Neural progenitor cell (in vitro differentiated cells): ENCODE results near the gene COL21A1. TPM values are rescaled to one million over a fixed set of nuclear protein-coding genes. Genes with fewer than 3 reads are reported as not detected.

ENCODE experiments used
- DNase-seq: peaks from one replicate; pipeline ENCODE4 v3.0.0-alpha.2; 2016; ENCODE audit warnings: low spot score
- H2AFZ ChIP-seq: fragments of 200-600 bp; sonication (generic); replicated peaks from 2 replicates; pipeline ENCODE4 v1.6.1; 2016; ENCODE audit warnings: antibody characterized with exemption
- H3F3A ChIP-seq: fragments of 200-600 bp; sonication (generic); 2 replicates; pipeline ENCODE4 v1.6.1; 2016; ENCODE audit warnings: antibody characterized with exemption, low read depth
- H3K27ac ChIP-seq: fragments of 200-600 bp; sonication (generic); 2 replicates; pipeline ENCODE4 v1.5.1; 2016; ENCODE audit warnings: mild to moderate bottlenecking
- H3K27me3 ChIP-seq: fragments of 200-600 bp; sonication (generic); 2 replicates; pipeline ENCODE4 v1.6.1; 2016; ENCODE audit warnings: mild to moderate bottlenecking, moderate library complexity
- H3K36me3 ChIP-seq: fragments of 200-600 bp; sonication (generic); 2 replicates; pipeline ENCODE4 v1.5.1; 2016
- H3K4me1 ChIP-seq: fragments of 200-600 bp; sonication (generic); 2 replicates; pipeline ENCODE4 v1.6.1; 2016; ENCODE audit warnings: mixed run types
- H3K4me2 ChIP-seq: fragments of 200-600 bp; sonication (generic); 2 replicates; pipeline ENCODE4 v1.6.1; 2016
- H3K4me3 ChIP-seq: fragments of 200-600 bp; sonication (generic); 2 replicates; pipeline ENCODE4 v1.5.1; 2016
- H3K79me2 ChIP-seq: fragments of 200-600 bp; sonication (generic); 2 replicates; pipeline ENCODE4 v1.6.1; 2016; ENCODE audit warnings: low read depth
- H3K9ac ChIP-seq: fragments of 200-600 bp; sonication (generic); 2 replicates; pipeline ENCODE4 v1.6.1; 2016
- H3K9me3 ChIP-seq: fragments of 200-600 bp; sonication (generic); 2 replicates; pipeline ENCODE4 v1.5.1; 2016; ENCODE audit warnings: low read depth
- H4K20me1 ChIP-seq: fragments of 200-600 bp; sonication (generic); 2 replicates; pipeline ENCODE4 v1.6.1; 2016; ENCODE audit warnings: low read depth
- H3K27ac Mint-ChIP-seq: 3 replicates; pipeline ENCODE4 v1.8.0; 2021; ENCODE audit warnings: mixed read lengths
- H3K27me3 Mint-ChIP-seq: 2 replicates; pipeline ENCODE4 v1.8.0; 2022; ENCODE audit warnings: low read depth, mild to moderate bottlenecking, inconsistent platforms, moderate library complexity, mixed read lengths; ENCODE audit not compliant: insufficient read depth
- H3K36me3 Mint-ChIP-seq: 3 replicates; pipeline ENCODE4 v1.8.0; 2021; ENCODE audit warnings: mixed read lengths
- H3K4me1 Mint-ChIP-seq: 3 replicates; pipeline ENCODE4 v1.8.0; 2021; ENCODE audit warnings: mixed read lengths
- H3K4me3 Mint-ChIP-seq: 3 replicates; pipeline ENCODE4 v1.8.0; 2021; ENCODE audit warnings: mild to moderate bottlenecking, moderate library complexity, mixed read lengths
- H3K9me3 Mint-ChIP-seq: 3 replicates; pipeline ENCODE4 v1.8.0; 2020; ENCODE audit warnings: mixed read lengths
- EZH2 ChIP-seq: fragments of 200-600 bp; sonication (generic); IDR thresholded peaks from 2 replicates; pipeline ENCODE4 v1.6.1; 2017; ENCODE audit warnings: antibody characterized with exemption, mild to moderate bottlenecking, moderate library complexity
- EZH2phosphoT487 ChIP-seq: fragments of 200-600 bp; sonication (generic); IDR thresholded peaks from 2 replicates; pipeline ENCODE4 v1.6.1; 2017; ENCODE audit warnings: antibody characterized with exemption
- total RNA-seq: library from RNA; depleted of rRNA; stranded (reverse); fragments of >200 nt; gene quantifications from 2 replicates; pipeline ENCODE4 v1.2.3, GENCODE V29; 2015; ENCODE audit warnings: low replicate concordance
- TF ChIP-seq, protein P1 (sequence below): fragments of 200-600 bp; sonication (generic); IDR thresholded peaks from 2 replicates; pipeline ENCODE4 v1.5.1; 2017; ENCODE audit warnings: antibody characterized with exemption, mild to moderate bottlenecking

The COL21A1 gene
- total RNA-seq, 1 donor from 2014 or later, result 0.95 TPM

DNA sequence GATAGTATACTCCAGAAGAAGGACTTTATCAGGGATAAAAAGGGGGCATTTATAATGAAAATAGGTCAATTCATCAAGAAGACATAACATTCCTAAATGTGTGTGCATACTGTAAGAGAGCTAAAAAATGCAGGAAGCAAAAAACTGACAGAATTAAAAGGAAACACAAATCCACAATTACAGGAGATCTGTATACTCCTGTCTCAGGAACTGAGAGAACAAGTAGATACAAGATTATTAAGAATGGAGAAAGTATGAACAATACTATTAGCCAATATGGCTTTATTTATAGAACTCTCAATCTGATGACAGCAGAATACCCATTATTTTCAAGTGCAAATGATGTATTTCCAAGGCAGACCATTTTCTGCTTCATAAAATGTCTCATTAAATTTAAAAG, 204.3 kb downstream of the COL21A1 start:
- H3K27me3 Mint-ChIP-seq, result no peaks in the 10 kb centered on the region
- no peaks in the 10 kb centered on the region for H3F3A ChIP-seq
- TF ChIP-seq EZH2 (no peak), EZH2phosphoT487 (no peak)
- TF ChIP-seq, protein P1, sequence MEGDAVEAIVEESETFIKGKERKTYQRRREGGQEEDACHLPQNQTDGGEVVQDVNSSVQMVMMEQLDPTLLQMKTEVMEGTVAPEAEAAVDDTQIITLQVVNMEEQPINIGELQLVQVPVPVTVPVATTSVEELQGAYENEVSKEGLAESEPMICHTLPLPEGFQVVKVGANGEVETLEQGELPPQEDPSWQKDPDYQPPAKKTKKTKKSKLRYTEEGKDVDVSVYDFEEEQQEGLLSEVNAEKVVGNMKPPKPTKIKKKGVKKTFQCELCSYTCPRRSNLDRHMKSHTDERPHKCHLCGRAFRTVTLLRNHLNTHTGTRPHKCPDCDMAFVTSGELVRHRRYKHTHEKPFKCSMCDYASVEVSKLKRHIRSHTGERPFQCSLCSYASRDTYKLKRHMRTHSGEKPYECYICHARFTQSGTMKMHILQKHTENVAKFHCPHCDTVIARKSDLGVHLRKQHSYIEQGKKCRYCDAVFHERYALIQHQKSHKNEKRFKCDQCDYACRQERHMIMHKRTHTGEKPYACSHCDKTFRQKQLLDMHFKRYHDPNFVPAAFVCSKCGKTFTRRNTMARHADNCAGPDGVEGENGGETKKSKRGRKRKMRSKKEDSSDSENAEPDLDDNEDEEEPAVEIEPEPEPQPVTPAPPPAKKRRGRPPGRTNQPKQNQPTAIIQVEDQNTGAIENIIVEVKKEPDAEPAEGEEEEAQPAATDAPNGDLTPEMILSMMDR, result no peak
- DNase-seq, result no peak
- no peak overlapping the region for H3K9ac ChIP-seq
- H4K20me1 ChIP-seq, result no peaks in the 10 kb centered on the region
- no peak overlapping the region for H3K4me3 Mint-ChIP-seq
- no peaks in the 10 kb centered on the region for H3K4me1 Mint-ChIP-seq
- H3K4me2 ChIP-seq, result no peak overlapping the region
- H3K36me3 ChIP-seq, result no peaks in the 10 kb centered on the region
- H3K27ac Mint-ChIP-seq, result no peak overlapping the region
- H3K79me2 ChIP-seq, result no peaks in the 10 kb centered on the region
- H3K4me3 ChIP-seq, result no peak overlapping the region
- H3K27me3 ChIP-seq, result no peaks in the 10 kb centered on the region
- H3K36me3 Mint-ChIP-seq, result no peaks in the 10 kb centered on the region
- peaks cover 2% of the 10 kb centered on the region for H3K4me1 ChIP-seq
- H3K27ac ChIP-seq, result no peak overlapping the region
- H3K9me3 Mint-ChIP-seq, result no peaks in the 10 kb centered on the region
- no peaks in the 10 kb centered on the region for H3K9me3 ChIP-seq
- no peak overlapping the region for H2AFZ ChIP-seq

GRCh38 chr6:56041591-56041990, 205.8 kb downstream of the COL21A1 start:
- Mint-ChIP-seq H3K4me1 (no peaks in the 10 kb centered on the region), H3K4me3 (no peak overlapping the region), H3K9me3 (no peaks in the 10 kb centered on the region), H3K27ac (no peak overlapping the region), H3K36me3 (no peaks in the 10 kb centered on the region), H3K27me3 (no peaks in the 10 kb centered on the region)
- Histone ChIP-seq H3K4me2 (no peak overlapping the region), H3K4me1 (no peaks in the 10 kb centered on the region), H2AFZ (no peak overlapping the region), H3K27me3 (no peaks in the 10 kb centered on the region), H3F3A (no peaks in the 10 kb centered on the region), H3K9ac (no peak overlapping the region), H3K4me3 (no peak overlapping the region), H3K9me3 (no peaks in the 10 kb centered on the region), H3K79me2 (no peaks in the 10 kb centered on the region), H4K20me1 (no peaks in the 10 kb centered on the region), H3K27ac (no peak overlapping the region), H3K36me3 (no peaks in the 10 kb centered on the region)
- DNase-seq, result no peak
- no peak for TF ChIP-seq EZH2phosphoT487
- TF ChIP-seq, protein P1, result no peak
- TF ChIP-seq EZH2, result no peak

GRCh38 chr6:56040889-56041301, 206.5 kb downstream of the COL21A1 start:
- H3K9me3 Mint-ChIP-seq, result no peaks in the 10 kb centered on the region
- no peaks in the 10 kb centered on the region for H3K27me3 Mint-ChIP-seq
- Histone ChIP-seq H3K27me3 (no peaks in the 10 kb centered on the region), H4K20me1 (no peaks in the 10 kb centered on the region), H3K9ac (no peak overlapping the region), H3K79me2 (no peaks in the 10 kb centered on the region), H3K27ac (no peak overlapping the region), H3K4me1 (no peaks in the 10 kb centered on the region), H3K36me3 (no peaks in the 10 kb centered on the region), H3K9me3 (no peaks in the 10 kb centered on the region), H3K4me3 (no peak overlapping the region), H2AFZ (no peak overlapping the region), H3K4me2 (no peak overlapping the region), H3F3A (no peaks in the 10 kb centered on the region)
- DNase-seq, result no peak
- no peak overlapping the region for H3K27ac Mint-ChIP-seq
- H3K4me3 Mint-ChIP-seq, result no peak overlapping the region
- TF ChIP-seq EZH2 (no peak), EZH2phosphoT487 (no peak)
- TF ChIP-seq, protein P1, result no peak
- no peaks in the 10 kb centered on the region for H3K36me3 Mint-ChIP-seq
- H3K4me1 Mint-ChIP-seq, result no peaks in the 10 kb centered on the region

DNA sequence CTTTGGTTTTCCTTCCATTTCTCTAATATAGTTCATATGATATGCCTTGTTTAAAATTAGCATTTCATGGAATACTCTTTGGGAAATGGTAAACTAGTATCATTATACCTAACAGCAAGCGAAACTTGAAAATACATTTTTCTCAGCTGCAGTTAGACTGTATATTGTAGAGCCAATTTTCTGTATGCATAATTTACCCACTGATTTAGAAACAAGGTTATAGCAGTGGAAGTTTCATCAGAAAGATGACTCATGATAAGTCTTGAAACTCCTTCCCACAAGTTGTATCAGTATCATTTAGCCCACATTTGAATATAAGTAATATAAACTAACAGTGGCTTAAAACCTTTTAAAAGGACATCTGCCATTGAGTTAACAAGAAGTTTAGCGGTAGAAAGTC, 207.2 kb downstream of the COL21A1 start:
- H3K36me3 ChIP-seq, result no peaks in the 10 kb centered on the region
- H3K4me3 Mint-ChIP-seq, result no peak overlapping the region
- H4K20me1 ChIP-seq, result no peaks in the 10 kb centered on the region
- H3K36me3 Mint-ChIP-seq, result no peaks in the 10 kb centered on the region
- no peak overlapping the region for H3K27ac Mint-ChIP-seq
- no peaks in the 10 kb centered on the region for H3K27me3 ChIP-seq
- no peak overlapping the region for H3K4me2 ChIP-seq
- H3K27me3 Mint-ChIP-seq, result no peaks in the 10 kb centered on the region
- no peaks in the 10 kb centered on the region for H3F3A ChIP-seq
- H3K4me3 ChIP-seq, result no peak overlapping the region
- no peak for DNase-seq
- no peaks in the 10 kb centered on the region for H3K4me1 ChIP-seq
- H3K9ac ChIP-seq, result no peak overlapping the region
- H2AFZ ChIP-seq, result no peak overlapping the region
- H3K27ac ChIP-seq, result no peak overlapping the region
- TF ChIP-seq EZH2phosphoT487 (no peak), EZH2 (no peak)
- TF ChIP-seq, protein P1, result no peak
- no peaks in the 10 kb centered on the region for H3K79me2 ChIP-seq
- no peaks in the 10 kb centered on the region for H3K9me3 ChIP-seq
- H3K4me1 Mint-ChIP-seq, result no peaks in the 10 kb centered on the region
- no peaks in the 10 kb centered on the region for H3K9me3 Mint-ChIP-seq
